ENCODE data around the gene PTPRR.

PTPRR gene

GRCh38 chr12:70641691-70642090 lies 278.8 kb downstream of the PTPRR start:
- Histone ChIP-seq H3K79me2 (ENCODE audit: control insufficient read depth, low read length) (no peaks in the 10 kb centered on the region), H3K36me3 (ENCODE audit: control insufficient read depth, low read length) (no peaks in the 10 kb centered on the region), H3K9me2 (replicated peaks; ENCODE audit: control insufficient read depth, low read length) (no peaks in the 10 kb centered on the region), H3K9me3 (ENCODE audit: control insufficient read depth, insufficient read depth, low read length) (no peaks in the 10 kb centered on the region), H3K4me2 (ENCODE audit: low read length) (no peak overlapping the region), H3K27ac (ENCODE audit: low read depth, low read length) (no peak overlapping the region), H3K4me3 (ENCODE audit: low read length) (no peak overlapping the region), H3F3A (ENCODE audit: control insufficient read depth, insufficient read depth) (no peaks in the 10 kb centered on the region), H3K27me3 (ENCODE audit: control insufficient read depth, low read length) (peaks cover 25% of the 10 kb centered on the region), H3K4me1 (ENCODE audit: control insufficient read depth, low read length) (no peaks in the 10 kb centered on the region), H4K20me1 (ENCODE audit: control insufficient read depth, insufficient read depth, low read depth, low read length) (no peaks in the 10 kb centered on the region)
- TF ChIP-seq CTCF (IDR thresholded peaks at IDR 0.05; ENCODE audit: low read depth, low read length, poor library complexity, severe bottlenecking) (no peak), EZH2phosphoT487 (IDR thresholded peaks at IDR 0.05; ENCODE audit: borderline replicate concordance, low read length) (no peak)

- Histone ChIP-seq H3F3A (ENCODE audit: control insufficient read depth, insufficient read depth) (no peaks in the 10 kb centered on the region), H3K27me3 (ENCODE audit: control insufficient read depth, low read length) (peaks cover 25% of the 10 kb centered on the region), H3K27ac (ENCODE audit: low read depth, low read length) (no peak overlapping the region)
Measured at GRCh38 chr12:70640901-70641300, 279.6 kb downstream of the PTPRR start.

GRCh38 chr12:70639535-70639934 lies 281.0 kb downstream of the PTPRR start:
- Histone ChIP-seq H3K27me3 (ENCODE audit: control insufficient read depth, low read length) (peaks cover 29% of the 10 kb centered on the region), H3K4me2 (ENCODE audit: low read length) (no peak overlapping the region), H3K27ac (ENCODE audit: low read depth, low read length) (no peak overlapping the region), H3F3A (ENCODE audit: control insufficient read depth, insufficient read depth) (no peaks in the 10 kb centered on the region), H3K4me1 (ENCODE audit: control insufficient read depth, low read length) (no peaks in the 10 kb centered on the region), H3K36me3 (ENCODE audit: control insufficient read depth, low read length) (no peaks in the 10 kb centered on the region), H3K9me3 (ENCODE audit: control insufficient read depth, insufficient read depth, low read length) (no peaks in the 10 kb centered on the region), H3K4me3 (ENCODE audit: low read length) (no peak overlapping the region), H3K9me2 (replicated peaks; ENCODE audit: control insufficient read depth, low read length) (no peaks in the 10 kb centered on the region), H4K20me1 (ENCODE audit: control insufficient read depth, insufficient read depth, low read depth, low read length) (no peaks in the 10 kb centered on the region), H3K79me2 (ENCODE audit: control insufficient read depth, low read length) (no peaks in the 10 kb centered on the region)
- TF ChIP-seq EZH2phosphoT487 (IDR thresholded peaks at IDR 0.05; ENCODE audit: borderline replicate concordance, low read length) (no peak), CTCF (IDR thresholded peaks at IDR 0.05; ENCODE audit: low read depth, low read length, poor library complexity, severe bottlenecking) (no peak)

More at GRCh38 chr12:70640901-70641300, 279.6 kb downstream of the PTPRR start:
- Histone ChIP-seq H3K9me3 (ENCODE audit: control insufficient read depth, insufficient read depth, low read length) (no peaks in the 10 kb centered on the region), H3K4me1 (ENCODE audit: control insufficient read depth, low read length) (no peaks in the 10 kb centered on the region), H3K79me2 (ENCODE audit: control insufficient read depth, low read length) (no peaks in the 10 kb centered on the region), H3K9me2 (replicated peaks; ENCODE audit: control insufficient read depth, low read length) (no peaks in the 10 kb centered on the region), H4K20me1 (ENCODE audit: control insufficient read depth, insufficient read depth, low read depth, low read length) (no peaks in the 10 kb centered on the region), H3K36me3 (ENCODE audit: control insufficient read depth, low read length) (no peaks in the 10 kb centered on the region), H3K4me2 (ENCODE audit: low read length) (no peak overlapping the region), H3K4me3 (ENCODE audit: low read length) (no peak overlapping the region)
- TF ChIP-seq EZH2phosphoT487 (IDR thresholded peaks at IDR 0.05; ENCODE audit: borderline replicate concordance, low read length) (no peak), CTCF (IDR thresholded peaks at IDR 0.05; ENCODE audit: low read depth, low read length, poor library complexity, severe bottlenecking) (no peak)

Measured in DOHH2 (cell line).